ENCODE measurements around the gene WDR64.

GRCh38 chr1:241776911-241777310, 124.8 kb downstream of the WDR64 start:
- no peak for TF ChIP-seq CTCF (IDR thresholded peaks at IDR 0.05)
- TF ChIP-seq POLR2A (IDR thresholded peaks at IDR 0.05): no peak

All from heart left ventricle (tissue), 13 donors.